ENCODE results near the gene NDUFB11.

NDUFB11 gene

DNA sequence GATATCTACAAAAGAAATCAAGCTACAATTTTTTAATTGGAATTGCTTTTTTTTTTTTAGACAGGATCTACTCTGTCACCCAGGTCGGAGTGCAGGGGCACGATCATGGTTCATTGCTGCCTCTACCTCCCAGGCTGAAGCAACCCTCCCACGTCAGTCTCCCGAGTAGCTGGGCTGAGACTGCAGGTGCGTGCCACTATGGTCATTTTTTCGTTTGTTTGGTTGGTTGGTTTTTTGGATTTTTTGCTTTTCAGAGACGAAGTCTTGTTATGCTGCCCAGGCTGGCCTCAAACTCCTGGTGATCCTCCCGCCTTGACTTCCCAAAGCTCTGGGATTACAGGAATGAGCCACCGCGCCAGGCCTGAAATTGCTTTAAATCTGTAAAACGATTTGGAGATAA is 50.6 kb downstream of the NDUFB11 start:
- H3K9ac ChIP-seq (ENCODE audit: low read depth, low read length), result no peak overlapping the region
- H3K4me1 ChIP-seq (ENCODE audit: insufficient read depth, low read length), result peaks cover 10% of the 10 kb centered on the region; the same call in 1 of the 2 replicates
- H3K9me3 ChIP-seq (ENCODE audit: insufficient read depth, low read depth, low read length), result no peaks in the 10 kb centered on the region
- no peaks in the 10 kb centered on the region for H3K36me3 ChIP-seq (ENCODE audit: insufficient read depth, low read depth, low read length)
- H3K27me3 ChIP-seq (ENCODE audit: insufficient read depth, low read length), result no peaks in the 10 kb centered on the region
- no peak overlapping the region for H3K4me3 ChIP-seq (ENCODE audit: low read length)
- H3K27ac ChIP-seq (ENCODE audit: low read length), result no peak overlapping the region

DNA sequence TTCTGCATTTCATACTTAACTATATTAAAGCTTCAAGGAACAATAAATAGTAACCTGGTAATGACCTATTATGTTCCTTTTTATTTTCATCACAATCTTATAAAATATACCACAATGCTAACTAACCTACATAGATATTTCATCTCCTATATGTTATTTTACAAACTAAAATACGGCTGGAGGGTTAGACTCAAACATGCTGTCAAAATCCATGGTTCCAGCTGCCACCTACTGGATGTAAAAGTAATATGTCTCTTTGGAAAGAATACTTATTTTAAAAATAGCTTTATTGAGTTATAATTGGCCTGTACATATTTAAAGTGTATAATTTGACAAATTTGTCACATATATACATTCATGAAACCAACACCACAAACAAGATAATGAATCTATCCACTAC is 51.3 kb downstream of the NDUFB11 start:
- Histone ChIP-seq H3K36me3 (ENCODE audit: insufficient read depth, low read depth, low read length) (no peaks in the 10 kb centered on the region), H3K27ac (ENCODE audit: low read length) (no peak overlapping the region), H3K27me3 (ENCODE audit: insufficient read depth, low read length) (no peaks in the 10 kb centered on the region), H3K9ac (ENCODE audit: low read depth, low read length) (no peak overlapping the region), H3K4me1 (ENCODE audit: insufficient read depth, low read length) (peaks cover 10% of the 10 kb centered on the region; the same call in 1 of the 2 replicates), H3K9me3 (ENCODE audit: insufficient read depth, low read depth, low read length) (no peaks in the 10 kb centered on the region), H3K4me3 (ENCODE audit: low read length) (no peak overlapping the region)

Measured in iPS-20b (cell line).